ENCODE results near the gene AGO1.
"Not testable (repeated sequence)": the region's sequence is repeated elsewhere in the genome, so short reads cannot be mapped to it uniquely, and the experiment has no call there.

The AGO1 gene

GRCh38 chr1:35959304-35959703, 76.3 kb downstream of the AGO1 start:
- H3K9me2 ChIP-seq (replicated peaks; ENCODE audit: control insufficient read depth, low read length), result no peaks in the 10 kb centered on the region
- TF ChIP-seq, protein P1, sequence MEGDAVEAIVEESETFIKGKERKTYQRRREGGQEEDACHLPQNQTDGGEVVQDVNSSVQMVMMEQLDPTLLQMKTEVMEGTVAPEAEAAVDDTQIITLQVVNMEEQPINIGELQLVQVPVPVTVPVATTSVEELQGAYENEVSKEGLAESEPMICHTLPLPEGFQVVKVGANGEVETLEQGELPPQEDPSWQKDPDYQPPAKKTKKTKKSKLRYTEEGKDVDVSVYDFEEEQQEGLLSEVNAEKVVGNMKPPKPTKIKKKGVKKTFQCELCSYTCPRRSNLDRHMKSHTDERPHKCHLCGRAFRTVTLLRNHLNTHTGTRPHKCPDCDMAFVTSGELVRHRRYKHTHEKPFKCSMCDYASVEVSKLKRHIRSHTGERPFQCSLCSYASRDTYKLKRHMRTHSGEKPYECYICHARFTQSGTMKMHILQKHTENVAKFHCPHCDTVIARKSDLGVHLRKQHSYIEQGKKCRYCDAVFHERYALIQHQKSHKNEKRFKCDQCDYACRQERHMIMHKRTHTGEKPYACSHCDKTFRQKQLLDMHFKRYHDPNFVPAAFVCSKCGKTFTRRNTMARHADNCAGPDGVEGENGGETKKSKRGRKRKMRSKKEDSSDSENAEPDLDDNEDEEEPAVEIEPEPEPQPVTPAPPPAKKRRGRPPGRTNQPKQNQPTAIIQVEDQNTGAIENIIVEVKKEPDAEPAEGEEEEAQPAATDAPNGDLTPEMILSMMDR (IDR thresholded peaks at IDR 0.05; ENCODE audit: low read depth, low read length, poor library complexity, severe bottlenecking), result no peak
- TF ChIP-seq EZH2phosphoT487 (IDR thresholded peaks at IDR 0.05; ENCODE audit: borderline replicate concordance, low read length), result no peak
- H3K79me2 ChIP-seq (ENCODE audit: control insufficient read depth, low read length), result peaks cover 7% of the 10 kb centered on the region
- no peaks in the 10 kb centered on the region for H3K4me1 ChIP-seq (ENCODE audit: control insufficient read depth, low read length)
- H3F3A ChIP-seq (ENCODE audit: control insufficient read depth, insufficient read depth), result peaks cover 5% of the 10 kb centered on the region; the same call in 1 of the 2 replicates
- no peaks in the 10 kb centered on the region for H3K27me3 ChIP-seq (ENCODE audit: control insufficient read depth, low read length)
- no peak overlapping the region for H3K4me2 ChIP-seq (ENCODE audit: low read length)
- no peaks in the 10 kb centered on the region for H4K20me1 ChIP-seq (ENCODE audit: control insufficient read depth, insufficient read depth, low read depth, low read length)
- no peak overlapping the region for H3K4me3 ChIP-seq (ENCODE audit: low read length)
- H3K9me3 ChIP-seq (ENCODE audit: control insufficient read depth, insufficient read depth, low read length), result no peaks in the 10 kb centered on the region
- H3K27ac ChIP-seq (ENCODE audit: low read depth, low read length), result no peak overlapping the region
- no peaks in the 10 kb centered on the region; the same call in 1 of the 2 replicates for H3K36me3 ChIP-seq (ENCODE audit: control insufficient read depth, low read length)

- Histone ChIP-seq H3K27ac (ENCODE audit: low read depth, low read length) (no peak overlapping the region), H3K9me3 (ENCODE audit: control insufficient read depth, insufficient read depth, low read length) (no peaks in the 10 kb centered on the region), H4K20me1 (ENCODE audit: control insufficient read depth, insufficient read depth, low read depth, low read length) (no peaks in the 10 kb centered on the region), H3K36me3 (ENCODE audit: control insufficient read depth, low read length) (peaks cover 3% of the 10 kb centered on the region), H3K9me2 (replicated peaks; ENCODE audit: control insufficient read depth, low read length) (no peaks in the 10 kb centered on the region), H3K79me2 (ENCODE audit: control insufficient read depth, low read length) (peaks cover 4% of the 10 kb centered on the region; the same call in 1 of the 2 replicates), H3K4me3 (ENCODE audit: low read length) (no peak overlapping the region), H3K4me1 (ENCODE audit: control insufficient read depth, low read length) (no peaks in the 10 kb centered on the region), H3K4me2 (ENCODE audit: low read length) (no peak overlapping the region), H3F3A (ENCODE audit: control insufficient read depth, insufficient read depth) (peaks cover 5% of the 10 kb centered on the region; the same call in 1 of the 2 replicates), H3K27me3 (ENCODE audit: control insufficient read depth, low read length) (no peaks in the 10 kb centered on the region)
- TF ChIP-seq, protein P1 (IDR thresholded peaks at IDR 0.05; ENCODE audit: low read depth, low read length, poor library complexity, severe bottlenecking), result no peak
- TF ChIP-seq EZH2phosphoT487 (IDR thresholded peaks at IDR 0.05; ENCODE audit: borderline replicate concordance, low read length), result no peak
Observed at GRCh38 chr1:35962952-35963351, 79.9 kb downstream of the AGO1 start.

GRCh38 chr1:35964277-35964676, 81.3 kb downstream of the AGO1 start:
- not testable (repeated sequence) for H3K4me1 ChIP-seq (ENCODE audit: control insufficient read depth, low read length); H3K9me3 ChIP-seq (ENCODE audit: control insufficient read depth, insufficient read depth, low read length); H3K79me2 ChIP-seq (ENCODE audit: control insufficient read depth, low read length); H3K4me2 ChIP-seq (ENCODE audit: low read length); H3F3A ChIP-seq (ENCODE audit: control insufficient read depth, insufficient read depth); H3K4me3 ChIP-seq (ENCODE audit: low read length); H3K36me3 ChIP-seq (ENCODE audit: control insufficient read depth, low read length); H4K20me1 ChIP-seq (ENCODE audit: control insufficient read depth, insufficient read depth, low read depth, low read length); H3K27me3 ChIP-seq (ENCODE audit: control insufficient read depth, low read length); H3K27ac ChIP-seq (ENCODE audit: low read depth, low read length); H3K9me2 ChIP-seq (replicated peaks; ENCODE audit: control insufficient read depth, low read length)

DNA sequence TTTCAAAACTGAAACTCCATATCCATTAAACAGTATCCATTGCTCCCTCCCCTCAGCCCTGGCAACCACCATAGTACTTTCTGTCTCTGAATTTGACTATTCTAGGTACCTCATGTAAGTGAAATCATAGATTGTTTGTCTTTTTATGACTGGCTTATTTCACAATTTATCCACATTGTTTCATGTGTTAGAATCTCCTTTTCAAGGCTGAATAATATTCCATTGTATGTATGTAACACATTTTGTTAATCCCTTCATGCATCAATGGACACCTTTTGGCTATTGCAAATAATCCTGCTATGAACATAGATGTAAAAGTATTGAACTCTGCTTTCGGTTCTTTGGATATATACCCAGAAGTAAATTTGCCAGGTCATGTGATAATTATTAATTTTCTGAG, 85.4 kb downstream of the AGO1 start:
- Histone ChIP-seq H3K36me3 (ENCODE audit: control insufficient read depth, low read length) (peaks cover 14% of the 10 kb centered on the region), H3K4me1 (ENCODE audit: control insufficient read depth, low read length) (no peaks in the 10 kb centered on the region), H4K20me1 (ENCODE audit: control insufficient read depth, insufficient read depth, low read depth, low read length) (no peaks in the 10 kb centered on the region), H3K4me3 (ENCODE audit: low read length) (no peak overlapping the region), H3K9me3 (ENCODE audit: control insufficient read depth, insufficient read depth, low read length) (no peaks in the 10 kb centered on the region), H3F3A (ENCODE audit: control insufficient read depth, insufficient read depth) (no peaks in the 10 kb centered on the region), H3K27me3 (ENCODE audit: control insufficient read depth, low read length) (no peaks in the 10 kb centered on the region), H3K79me2 (ENCODE audit: control insufficient read depth, low read length) (peaks cover 5% of the 10 kb centered on the region; the same call in 1 of the 2 replicates), H3K27ac (ENCODE audit: low read depth, low read length) (no peak overlapping the region), H3K4me2 (ENCODE audit: low read length) (no peak overlapping the region), H3K9me2 (replicated peaks; ENCODE audit: control insufficient read depth, low read length) (no peaks in the 10 kb centered on the region)
- TF ChIP-seq, protein P1 (IDR thresholded peaks at IDR 0.05; ENCODE audit: low read depth, low read length, poor library complexity, severe bottlenecking), result no peak
- TF ChIP-seq EZH2phosphoT487 (IDR thresholded peaks at IDR 0.05; ENCODE audit: borderline replicate concordance, low read length), result no peak
